Measurements from ENCODE around the gene SUPV3L1.
"Not testable (repeated sequence)": the region's sequence is repeated elsewhere in the genome, so short reads cannot be mapped to it uniquely, and the experiment has no call there.

The SUPV3L1 gene

GRCh38 chr10:69179743-69180524 lies at the start of gene SUPV3L1:
Gene SUPV3L1, plus strand, starts transcription at chr10:69180234. Its CDS starts 58 bp downstream, at chr10:69180292.
- DNase-seq (ENCODE audit: low read depth in 2 of 2): peak; percentile 73 to 82

- DNase-seq (ENCODE audit: low read depth in 2 of 2): no peak
Measured at GRCh38 chr10:69130251-69130650, 49.8 kb upstream of the SUPV3L1 start.

GRCh38 chr10:69139961-69140360 lies 40.1 kb upstream of the SUPV3L1 start:
- DNase-seq (ENCODE audit: low read depth in 2 of 2): no peak

DNA sequence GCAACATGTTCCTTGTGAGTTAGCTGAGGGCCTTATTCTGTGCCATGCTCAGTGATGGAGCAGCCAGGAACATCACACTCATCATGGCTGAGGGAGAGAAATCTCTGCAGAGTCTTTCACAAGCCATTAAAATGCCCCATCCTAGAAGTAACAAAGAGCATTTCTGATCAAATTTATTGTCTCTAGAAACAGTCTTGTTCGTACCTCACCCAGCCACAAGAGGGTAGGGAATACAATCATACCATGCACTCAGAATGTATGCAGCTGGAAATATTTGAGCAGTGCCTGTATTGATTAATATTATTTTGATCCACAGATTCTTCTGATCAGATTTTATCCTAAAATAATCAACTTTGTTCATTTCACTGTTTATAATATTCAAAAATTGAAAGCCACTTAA lies 38.7 kb upstream of the SUPV3L1 start:
- DNase-seq (ENCODE audit: low read depth in 2 of 2): no peak

DNA sequence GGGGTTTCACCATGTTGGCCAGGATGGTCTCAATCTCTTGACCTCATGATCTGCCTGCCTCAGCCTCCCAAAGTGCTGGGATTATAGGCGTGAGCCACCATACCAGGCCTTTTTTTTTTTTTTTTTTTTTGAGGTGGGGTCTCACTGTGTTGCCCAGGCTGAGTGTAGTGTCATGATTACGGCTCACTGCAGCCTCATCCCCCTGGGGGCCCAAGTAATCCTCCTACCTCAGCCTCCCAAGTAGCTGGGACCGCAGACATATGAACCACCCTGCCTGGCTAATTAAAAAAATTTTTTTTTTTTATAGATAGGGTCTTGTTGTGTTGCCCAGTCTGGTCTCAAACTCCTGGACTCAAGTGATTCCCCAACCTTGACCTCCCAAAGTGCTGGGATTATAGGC lies 38.0 kb upstream of the SUPV3L1 start:
- not testable (repeated sequence) for DNase-seq (ENCODE audit: low read depth in 2 of 2)

- no peak for DNase-seq (ENCODE audit: low read depth in 2 of 2)
Measured at GRCh38 chr10:69142983-69143382, 37.1 kb upstream of the SUPV3L1 start.

DNA sequence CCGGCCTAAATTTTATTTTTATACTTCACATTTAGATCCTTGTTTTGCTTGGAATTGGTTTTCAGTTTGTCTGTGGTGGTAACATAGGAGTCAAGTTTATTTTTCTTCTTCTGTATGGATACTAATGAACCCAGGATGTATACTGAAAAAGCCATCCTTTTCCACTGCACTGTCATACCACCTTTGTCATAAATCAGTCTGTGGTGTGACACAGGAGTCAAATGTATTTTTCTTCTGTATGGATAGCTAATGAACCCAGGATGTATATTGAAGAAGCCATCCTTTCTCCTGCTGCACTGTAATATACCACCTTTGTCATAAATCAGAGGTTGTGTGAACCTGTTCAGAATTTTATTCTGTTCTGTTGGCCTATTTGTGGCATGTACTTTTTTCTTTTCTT lies 34.7 kb upstream of the SUPV3L1 start:
- DNase-seq (ENCODE audit: low read depth in 2 of 2): no peak

GRCh38 chr10:69145864-69146263 lies 34.2 kb upstream of the SUPV3L1 start:
- no peak for DNase-seq (ENCODE audit: low read depth in 2 of 2)

GRCh38 chr10:69146759-69147158 lies 33.3 kb upstream of the SUPV3L1 start:
- no peak for DNase-seq (ENCODE audit: low read depth in 2 of 2)

DNA sequence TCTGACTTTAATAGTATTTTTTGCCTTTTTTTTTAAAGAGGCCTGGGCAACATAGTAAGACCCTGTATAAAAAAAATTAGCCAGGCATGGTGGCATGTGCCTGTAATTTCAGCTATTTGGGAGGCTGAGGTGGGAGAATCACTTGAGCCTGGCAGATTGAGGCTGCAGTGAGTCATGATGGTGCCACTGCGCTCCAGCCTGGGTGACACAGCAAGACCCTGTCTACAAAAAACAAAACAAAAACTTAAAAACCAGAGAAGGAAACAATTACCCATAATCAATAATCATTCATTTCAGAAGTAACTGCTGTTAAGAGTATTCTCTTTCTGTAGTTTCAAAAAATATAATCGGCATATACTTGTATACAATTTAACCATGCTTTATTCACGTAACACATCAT lies 28.1 kb upstream of the SUPV3L1 start:
- no peak for DNase-seq (ENCODE audit: low read depth in 2 of 2)

GRCh38 chr10:69153227-69153626 lies 26.8 kb upstream of the SUPV3L1 start:
- DNase-seq (ENCODE audit: low read depth in 2 of 2): no peak

GRCh38 chr10:69160809-69161241 lies 19.2 kb upstream of the SUPV3L1 start:
- no peak for DNase-seq (ENCODE audit: low read depth in 2 of 2)

- no peak for DNase-seq (ENCODE audit: low read depth in 2 of 2)
Measured at GRCh38 chr10:69168493-69168892, 11.5 kb upstream of the SUPV3L1 start.

GRCh38 chr10:69172241-69172982 lies 7.6 kb upstream of the SUPV3L1 start:
- no peak for DNase-seq (ENCODE audit: low read depth in 2 of 2)

DNA sequence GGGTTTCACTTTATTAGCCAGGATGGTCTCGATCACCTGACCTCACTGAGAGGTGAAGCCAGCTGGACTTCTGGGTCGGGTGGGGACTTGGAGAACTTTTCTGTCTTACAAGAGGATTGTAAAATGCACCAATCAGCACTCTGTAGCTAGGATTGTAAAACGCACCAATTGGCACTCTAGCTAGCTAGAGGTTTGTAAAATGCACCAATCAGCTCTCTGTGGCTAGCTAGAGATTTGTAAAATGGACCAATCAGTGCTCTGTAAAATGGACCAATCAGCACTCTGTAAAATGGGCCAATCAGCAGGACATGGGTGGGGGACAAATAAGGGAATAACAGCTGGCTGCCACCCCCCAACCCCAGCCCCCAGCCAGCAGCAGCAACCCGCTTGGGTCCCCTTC lies 4.7 kb upstream of the SUPV3L1 start:
- not testable (repeated sequence) for DNase-seq (ENCODE audit: low read depth in 2 of 2)

- DNase-seq (ENCODE audit: low read depth in 2 of 2): no peak
Measured at GRCh38 chr10:69176823-69177222, 3.2 kb upstream of the SUPV3L1 start.

- DNase-seq (ENCODE audit: low read depth in 2 of 2): peak in 1 of 2 donors; percentile 4
Measured at GRCh38 chr10:69179089-69179742, 818 bp upstream of the SUPV3L1 start.

DNA sequence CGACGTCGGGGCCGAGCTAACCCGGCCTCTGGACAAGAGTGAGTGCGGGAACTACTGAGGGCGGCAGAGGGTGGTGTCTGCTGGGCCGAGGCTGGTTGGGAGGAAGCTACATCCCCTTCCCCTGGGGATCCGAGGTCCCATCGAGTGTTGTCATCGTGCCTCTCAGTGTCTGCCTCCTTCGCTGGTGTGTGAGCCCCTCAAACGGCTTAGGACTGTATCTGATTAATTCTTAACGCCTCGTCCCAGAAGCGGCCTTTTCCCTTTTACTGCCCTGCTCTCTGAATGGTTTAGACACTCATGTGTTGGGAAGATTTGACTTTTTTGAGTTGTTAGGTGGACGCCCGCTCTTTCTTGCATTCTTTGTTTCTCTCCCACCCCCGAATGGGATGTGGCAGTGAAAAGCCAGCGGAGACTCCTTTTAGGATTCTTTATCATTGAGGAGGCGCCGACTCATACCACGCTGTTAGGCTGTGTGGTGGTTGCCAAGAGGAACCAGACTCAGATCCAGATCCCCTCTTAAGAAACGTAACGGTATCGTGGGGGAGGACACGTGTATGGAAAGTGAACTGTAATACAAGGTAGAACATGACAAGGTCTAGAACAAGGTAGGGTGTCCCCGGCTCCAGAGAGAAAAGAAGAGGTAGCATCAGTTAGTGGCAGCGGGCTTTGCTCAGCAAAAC lies 631 bp downstream of the SUPV3L1 start:
- no peak for DNase-seq (ENCODE audit: low read depth in 2 of 2)

DNA sequence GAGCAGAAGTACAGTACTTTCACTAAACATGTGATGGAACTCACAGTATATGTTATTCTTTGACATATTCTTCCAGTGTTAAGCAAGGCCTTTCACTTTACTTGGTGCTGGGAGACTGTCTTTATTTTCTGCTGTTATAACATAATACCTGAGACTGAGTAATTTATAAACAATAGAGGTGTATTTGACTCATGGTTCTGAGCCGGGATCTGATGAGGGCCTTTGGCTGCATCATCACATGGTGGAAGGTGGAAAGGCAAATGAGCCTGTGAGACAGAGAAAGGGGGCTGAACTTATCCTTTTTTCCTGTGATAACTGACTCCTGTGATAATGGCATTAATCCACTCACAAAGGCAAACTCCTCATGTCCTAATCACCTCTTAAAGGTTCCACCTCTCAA lies 1.4 kb downstream of the SUPV3L1 start:
- DNase-seq (ENCODE audit: low read depth in 2 of 2): no peak

DNA sequence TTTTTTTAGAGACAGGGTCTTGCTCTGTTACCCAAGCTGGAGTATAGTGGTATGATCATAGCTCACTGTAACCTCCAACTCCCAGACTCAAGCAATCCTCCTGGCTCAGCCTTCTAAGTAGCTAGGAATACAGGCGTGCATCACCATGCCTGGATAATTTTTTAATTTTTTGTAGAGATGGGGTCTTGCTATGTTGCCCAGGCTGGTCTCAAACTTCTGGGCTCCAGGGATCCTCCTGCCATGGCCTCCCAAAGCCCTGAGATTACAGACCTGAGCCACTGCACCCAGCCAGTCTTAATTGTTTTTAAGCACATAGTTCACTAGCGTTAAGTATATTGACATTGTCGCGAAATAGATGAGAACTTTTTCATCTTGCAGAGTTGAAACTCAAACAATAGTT lies 2.0 kb downstream of the SUPV3L1 start:
- no peak for DNase-seq (ENCODE audit: low read depth in 2 of 2)

GRCh38 chr10:69186524-69186923 lies 6.5 kb downstream of the SUPV3L1 start:
- DNase-seq (ENCODE audit: low read depth in 2 of 2): no peak

DNA sequence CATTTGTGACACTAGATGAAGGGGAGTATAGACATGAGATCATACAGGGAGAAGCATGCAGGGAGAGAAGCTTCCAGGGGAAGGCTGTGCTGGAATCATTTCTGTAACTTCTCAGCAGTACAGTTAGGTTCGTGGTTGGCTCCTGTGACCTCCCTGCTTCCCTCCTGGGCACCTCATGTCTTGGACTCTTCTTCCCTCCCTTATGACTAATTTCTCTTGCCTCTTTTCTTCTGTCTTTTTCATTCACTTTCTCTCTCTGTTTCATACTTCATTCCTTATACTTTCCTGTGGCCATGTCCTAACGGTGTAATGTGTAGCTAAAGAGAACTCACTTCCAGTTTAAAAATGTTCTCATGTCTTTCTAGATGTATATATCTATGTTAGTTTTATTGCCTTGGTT lies 21.0 kb downstream of the SUPV3L1 start:
- no peak for DNase-seq (ENCODE audit: low read depth in 2 of 2)

Data from stimulated activated CD8-positive, alpha-beta memory T cell treated with anti-CD3 and anti-CD28 coated beads, Interleukin-2, amount 100 ng/mL, for 48 hours (primary cell).